Lower leg skin (tissue), 4 donors: ENCODE results near the gene DAGLB. TPM values are rescaled to one million over a fixed set of nuclear protein-coding genes. Genes with fewer than 3 reads are reported as not detected.
A peak's percentile ranks its signal among the peaks of the same experiment; 100 is the strongest.
"Not testable (repeated sequence)": the region's sequence is repeated elsewhere in the genome, so short reads cannot be mapped to it uniquely, and the experiment has no call there.

Experiments
- DNase-seq, 2 donors: peaks; one replicate each; pipeline ENCODE4 v3.0.0-alpha.2; 2019; ENCODE audit warnings: low spot score in 2 of 2
- H3K4me3 ChIP-seq: fragments of 200-600 bp; sonication (generic); 2 replicates; pipeline ENCODE4 v1.5.1; 2017; ENCODE audit warnings: mild to moderate bottlenecking, low read depth; ENCODE audit not compliant: poor library complexity, severe bottlenecking
- POLR2A ChIP-seq, 2 donors: fragments of 450-650 bp; IDR thresholded peaks; one replicate each; pipeline ENCODE4 v1.6.1; 2016 to 2017; ENCODE audit warnings: antibody characterized with exemption in 2 of 2, mild to moderate bottlenecking in 1 of 2, moderate library complexity in 1 of 2
- WGBS, 2 donors: methylation state at CpG; one replicate each; pipeline ENCODE4 v1.1.5; 2018; 5-methylcytosine and 5-hydroxymethylcytosine counted together
- intact Hi-C: fragments of 100-400 bp; cut with DNase I; formaldehyde crosslinking; loops from one replicate; pipeline ENCODE4 v1.15.0; 2023; ENCODE audit warnings: low total_unique reads
- total RNA-seq, 4 donors: library from RNA; depleted of rRNA; stranded (reverse); fragments of >200 nt; gene quantifications; one replicate each; pipeline ENCODE4 v1.1.0, GENCODE V29; 2016
- TF ChIP-seq, protein P1 (sequence below), 3 donors: fragments of 450-650 bp; IDR thresholded peaks; one replicate each; pipeline ENCODE4 v1.5.1; 2016; ENCODE audit warnings: antibody characterized with exemption in 3 of 3, mild to moderate bottlenecking in 3 of 3, moderate library complexity in 2 of 3

Gene DAGLB
- total RNA-seq, 4 donors from 2014 or later, result 26.1 to 35.9 (median 27.5) TPM

DNA sequence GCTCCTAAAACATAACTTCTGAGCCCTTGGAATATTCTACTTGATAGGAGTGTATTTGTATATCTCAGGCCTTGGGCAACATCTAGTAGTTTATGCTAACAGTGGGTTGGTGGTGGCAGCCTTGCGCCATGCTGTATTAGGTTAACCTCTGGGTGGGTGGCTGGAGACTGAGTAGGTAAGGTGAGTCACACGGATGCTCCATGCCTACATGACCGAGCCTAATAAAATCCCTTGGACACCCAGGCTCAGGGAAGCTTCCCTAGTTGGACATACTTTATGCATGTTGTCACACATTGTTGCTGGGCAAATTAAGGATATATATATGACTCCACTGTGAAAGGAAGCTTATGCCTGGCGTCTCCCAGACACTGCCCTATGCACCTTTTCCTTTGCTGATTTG, 6.0 kb upstream of the DAGLB start:
- 70 to 73% methylated on average over 4 of the region's 4 CpGs for WGBS, 2 donors
- no peak for DNase-seq
- TF ChIP-seq, protein P1, sequence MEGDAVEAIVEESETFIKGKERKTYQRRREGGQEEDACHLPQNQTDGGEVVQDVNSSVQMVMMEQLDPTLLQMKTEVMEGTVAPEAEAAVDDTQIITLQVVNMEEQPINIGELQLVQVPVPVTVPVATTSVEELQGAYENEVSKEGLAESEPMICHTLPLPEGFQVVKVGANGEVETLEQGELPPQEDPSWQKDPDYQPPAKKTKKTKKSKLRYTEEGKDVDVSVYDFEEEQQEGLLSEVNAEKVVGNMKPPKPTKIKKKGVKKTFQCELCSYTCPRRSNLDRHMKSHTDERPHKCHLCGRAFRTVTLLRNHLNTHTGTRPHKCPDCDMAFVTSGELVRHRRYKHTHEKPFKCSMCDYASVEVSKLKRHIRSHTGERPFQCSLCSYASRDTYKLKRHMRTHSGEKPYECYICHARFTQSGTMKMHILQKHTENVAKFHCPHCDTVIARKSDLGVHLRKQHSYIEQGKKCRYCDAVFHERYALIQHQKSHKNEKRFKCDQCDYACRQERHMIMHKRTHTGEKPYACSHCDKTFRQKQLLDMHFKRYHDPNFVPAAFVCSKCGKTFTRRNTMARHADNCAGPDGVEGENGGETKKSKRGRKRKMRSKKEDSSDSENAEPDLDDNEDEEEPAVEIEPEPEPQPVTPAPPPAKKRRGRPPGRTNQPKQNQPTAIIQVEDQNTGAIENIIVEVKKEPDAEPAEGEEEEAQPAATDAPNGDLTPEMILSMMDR (IDR thresholded peaks at IDR 0.05), result no peak
- TF ChIP-seq POLR2A (IDR thresholded peaks at IDR 0.05), result no peak
- intact Hi-C loops, result no loop called here
- H3K4me3 ChIP-seq, result no peak overlapping the region

DNA sequence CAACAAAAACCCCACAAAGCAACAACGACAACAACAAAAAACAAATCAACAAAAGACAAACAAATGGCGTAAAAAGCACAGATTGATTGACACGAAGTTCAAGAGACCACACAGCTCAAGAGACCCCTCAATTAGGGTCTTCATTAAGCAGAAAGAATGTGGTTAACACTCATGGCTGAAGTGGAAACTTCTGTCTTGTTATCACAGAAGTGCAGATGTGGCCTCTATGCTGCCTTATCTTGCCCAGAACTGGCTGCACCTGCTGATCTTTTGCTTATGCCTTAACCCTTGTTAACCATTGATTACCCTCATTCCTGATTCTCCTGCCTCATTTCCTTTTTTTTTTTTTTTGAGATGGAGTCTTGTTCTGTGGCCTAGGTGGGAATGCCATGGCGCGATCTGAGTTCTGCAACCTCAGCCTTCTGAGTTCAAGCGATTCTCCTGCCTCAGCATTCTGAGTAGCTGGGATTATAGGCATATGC, 3.5 kb upstream of the DAGLB start:
- intact Hi-C loops, result no loop called here
- DNase-seq, result no peak
- 87 to 92% methylated on average over 6 of the region's 6 CpGs for WGBS, 2 donors
- TF ChIP-seq, protein P1 (IDR thresholded peaks at IDR 0.05), result no peak
- TF ChIP-seq POLR2A (IDR thresholded peaks at IDR 0.05), result no peak
- H3K4me3 ChIP-seq, result no peak overlapping the region

DNA sequence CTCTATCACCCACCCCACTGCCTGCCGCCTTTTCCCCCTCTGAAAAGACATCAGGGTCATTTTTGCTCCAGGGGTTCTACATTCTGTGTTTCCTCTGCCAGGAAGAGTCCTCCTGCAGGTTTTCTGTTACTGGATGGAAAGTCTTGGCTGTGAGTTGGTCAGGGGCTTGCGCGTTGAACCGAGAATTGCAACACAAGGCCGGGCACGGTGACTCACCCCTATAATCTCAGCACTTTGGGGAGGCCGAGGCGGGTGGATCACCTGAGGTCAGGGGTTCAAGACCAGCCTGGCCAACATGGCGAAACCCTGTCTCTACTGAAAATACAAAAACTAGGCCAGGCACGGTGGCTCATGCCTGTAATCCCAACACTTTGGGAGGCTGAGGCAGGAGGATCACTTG, 2.8 kb upstream of the DAGLB start:
- intact Hi-C loops, DNase-seq, H3K4me3 ChIP-seq: not testable (repeated sequence)
- 83 to 86% methylated on average over 9 to 10 of the region's 10 CpGs for WGBS, 2 donors

DNA sequence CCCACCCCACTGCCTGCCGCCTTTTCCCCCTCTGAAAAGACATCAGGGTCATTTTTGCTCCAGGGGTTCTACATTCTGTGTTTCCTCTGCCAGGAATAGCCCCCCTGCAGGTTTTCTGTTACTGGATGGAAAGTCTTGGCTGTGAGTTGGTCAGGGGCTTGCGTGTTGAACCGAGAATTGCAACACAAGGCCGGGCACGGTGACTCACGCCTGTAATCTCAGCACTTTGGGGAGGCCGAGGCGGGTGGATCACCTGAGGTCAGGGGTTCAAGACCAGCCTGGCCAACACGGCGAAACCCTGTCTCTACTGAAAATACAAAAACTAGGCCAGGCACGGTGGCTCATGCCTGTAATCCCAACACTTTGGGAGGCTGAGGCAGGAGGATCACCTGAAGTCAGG, 2.1 kb upstream of the DAGLB start:
- H3K4me3 ChIP-seq, intact Hi-C loops, DNase-seq: not testable (repeated sequence)
- WGBS, 2 donors, result 65 to 88% methylated on average over 9 to 11 of the region's 11 CpGs

DNA sequence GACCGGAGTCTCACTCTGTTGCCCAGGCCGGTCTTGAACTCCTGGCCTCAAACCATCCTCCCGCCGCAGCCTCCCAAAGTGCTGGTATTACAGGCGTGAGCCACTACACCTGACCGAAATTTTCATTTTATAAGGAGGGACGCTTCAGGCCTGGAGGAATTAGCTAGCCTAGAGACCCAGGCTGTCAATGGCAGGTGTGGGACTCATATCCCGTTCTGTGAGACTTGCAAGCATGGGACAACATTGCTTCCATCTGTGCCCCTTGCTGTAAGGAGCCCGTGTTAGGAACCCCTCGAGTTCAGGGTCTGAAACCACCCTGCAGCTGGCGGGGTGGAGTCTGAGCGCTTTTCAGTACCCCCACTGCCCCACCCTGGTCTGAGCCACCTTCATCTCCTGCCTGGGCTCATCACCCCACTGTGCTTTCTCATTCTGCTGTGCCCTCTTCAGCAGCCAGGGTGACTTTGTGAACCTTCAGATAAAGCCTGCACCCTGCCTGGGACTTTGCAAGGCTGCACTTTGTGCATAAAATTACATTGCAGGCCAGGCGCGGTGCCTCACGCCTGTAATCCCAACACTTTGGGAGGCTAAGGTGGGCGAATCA, 1.3 kb upstream of the DAGLB start:
- no peak for TF ChIP-seq POLR2A (IDR thresholded peaks at IDR 0.05)
- TF ChIP-seq, protein P1 (IDR thresholded peaks at IDR 0.05), result no peak
- H3K4me3 ChIP-seq, result no peak overlapping the region
- intact Hi-C loops, result no loop called here
- no peak for DNase-seq
- 85 to 90% methylated on average over 16 of the region's 16 CpGs for WGBS, 2 donors

DNA sequence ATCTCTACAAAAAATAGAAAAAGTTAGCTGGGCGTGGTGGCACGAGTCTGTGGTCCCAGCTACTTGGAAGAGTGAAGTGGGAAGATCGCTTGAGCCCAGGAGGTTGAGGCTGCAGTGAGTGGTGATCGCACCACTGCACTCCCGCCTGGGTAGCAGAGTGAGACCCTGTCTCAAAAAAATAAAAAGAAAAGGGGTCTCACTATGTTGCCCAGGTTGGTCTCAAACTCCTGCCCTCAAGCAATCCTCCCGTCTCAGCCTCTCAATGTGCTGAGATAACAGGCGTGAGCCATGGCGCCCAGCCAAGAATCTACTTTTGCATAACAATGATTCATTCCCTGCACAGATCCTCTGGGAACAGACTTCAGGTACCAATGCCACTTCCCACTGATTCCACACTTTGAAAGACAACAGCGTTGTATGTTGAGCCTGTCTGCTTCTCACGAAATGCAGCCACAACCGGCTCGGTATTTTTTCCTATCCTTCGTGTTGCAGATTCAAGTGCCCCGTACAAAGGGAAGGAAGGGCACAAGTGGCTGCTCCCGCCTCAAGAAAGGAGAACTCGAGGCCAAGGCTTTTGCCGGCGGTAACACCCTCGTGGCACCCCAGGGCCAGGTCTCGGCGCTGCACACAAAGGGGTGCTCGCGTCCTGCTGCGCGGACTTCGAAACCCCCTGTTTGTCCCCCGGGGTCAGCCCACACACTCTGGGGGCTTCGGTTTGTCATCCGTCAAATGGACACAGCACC, 745 bp downstream of the DAGLB start:
- peak; percentile 80 to 96 for DNase-seq
- intact Hi-C loops, result no loop called here
- WGBS, 2 donors, result 9 to 10% methylated on average over 28 to 29 of the region's 29 CpGs
- no peak for TF ChIP-seq POLR2A (IDR thresholded peaks at IDR 0.05)
- TF ChIP-seq, protein P1 (IDR thresholded peaks at IDR 0.05), result no peak
- peak overlapping the region; percentile 87 for H3K4me3 ChIP-seq
